GM19351 (cell line): Measurements from ENCODE around the gene PACSIN2.
"Not testable (repeated sequence)": the region's sequence is repeated elsewhere in the genome, so short reads cannot be mapped to it uniquely, and the experiment has no call there.

Experiments used
- ATAC-seq: cut with Tn5 transposase; IDR thresholded peaks from one replicate; pipeline ENCODE4 v1.9.1; 2021; ENCODE audit warnings: mild to moderate bottlenecking, moderate library complexity; ENCODE audit not compliant: unreplicated experiment

PACSIN2 gene

DNA sequence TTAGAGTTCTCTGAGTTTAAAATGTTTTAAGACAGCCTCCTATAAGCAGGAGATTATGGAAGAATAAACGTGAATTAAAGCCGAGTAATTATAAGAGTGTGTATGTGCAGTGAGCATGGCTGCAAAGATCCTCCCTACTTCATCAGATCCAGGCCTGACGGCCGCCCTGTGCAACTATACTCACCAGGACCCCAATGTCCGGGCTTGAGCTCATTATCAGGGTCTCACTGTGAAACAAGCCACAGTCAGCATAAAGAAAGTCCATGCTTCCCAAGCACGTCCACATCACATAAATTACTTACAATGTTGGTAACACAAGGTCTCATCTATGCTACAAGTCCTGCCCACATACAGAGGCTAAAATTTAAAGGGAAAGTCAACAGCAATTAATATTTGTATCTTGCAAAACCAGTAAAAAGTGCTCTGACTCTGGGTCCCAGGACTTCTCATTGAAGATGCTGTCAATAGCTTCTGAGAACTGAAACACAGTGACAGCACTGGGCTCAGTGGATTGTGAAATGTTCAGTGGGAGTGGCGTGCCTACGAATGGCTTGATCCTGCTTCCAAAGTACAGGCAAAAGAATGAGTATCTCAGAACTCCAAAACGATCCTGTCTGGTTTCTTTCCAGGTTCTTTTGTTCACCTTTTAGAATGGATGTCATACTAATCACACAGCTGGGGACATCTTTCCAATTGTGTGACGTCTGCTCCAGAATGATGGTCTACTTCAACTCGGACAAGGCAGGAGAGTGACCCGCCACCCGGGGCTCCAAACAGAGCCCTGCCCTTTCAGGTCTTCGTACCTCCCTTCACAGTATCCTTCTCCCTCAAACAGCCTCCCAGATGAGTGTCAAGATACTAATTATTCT is 85.7 kb downstream of the PACSIN2 start:
- no peak for ATAC-seq

DNA sequence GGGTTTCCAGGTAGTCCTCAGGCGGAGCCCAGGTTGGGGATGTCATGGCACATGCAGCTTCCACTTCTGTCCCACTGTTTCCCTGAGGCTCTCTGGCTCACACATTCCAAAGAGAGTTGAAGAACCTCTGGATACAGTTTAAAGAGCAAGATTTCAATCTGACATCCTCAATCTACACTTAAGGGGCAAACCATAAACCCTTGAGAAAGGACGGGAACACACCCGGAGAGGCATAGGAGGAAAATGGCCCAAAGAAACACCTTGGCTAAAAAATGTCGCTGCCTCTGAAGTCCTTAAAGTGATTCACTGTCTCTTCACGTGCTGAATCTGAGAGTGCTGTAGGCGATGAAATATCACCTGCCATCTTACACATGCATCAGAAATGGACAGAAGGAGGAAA is 87.0 kb downstream of the PACSIN2 start:
- ATAC-seq: no peak

DNA sequence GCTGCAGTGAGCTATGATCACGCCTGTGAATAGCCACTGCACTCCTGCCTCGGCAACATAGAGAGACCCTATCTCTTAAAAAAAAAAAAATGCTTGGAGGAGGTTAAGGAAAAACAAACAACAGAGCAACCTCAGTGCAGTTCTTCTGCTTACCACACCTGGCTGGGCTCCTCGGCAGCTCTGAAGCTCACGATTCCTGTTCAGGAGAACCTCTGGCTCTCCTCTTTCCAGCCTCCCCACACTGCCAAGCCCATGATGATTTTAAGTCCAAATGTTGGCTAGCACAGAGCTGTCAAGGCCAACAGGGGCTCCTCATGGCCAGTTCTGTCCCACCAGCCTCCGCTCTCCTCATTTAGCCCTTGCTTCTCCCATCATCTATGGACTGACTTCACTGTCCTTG is 88.2 kb downstream of the PACSIN2 start:
- no peak for ATAC-seq

DNA sequence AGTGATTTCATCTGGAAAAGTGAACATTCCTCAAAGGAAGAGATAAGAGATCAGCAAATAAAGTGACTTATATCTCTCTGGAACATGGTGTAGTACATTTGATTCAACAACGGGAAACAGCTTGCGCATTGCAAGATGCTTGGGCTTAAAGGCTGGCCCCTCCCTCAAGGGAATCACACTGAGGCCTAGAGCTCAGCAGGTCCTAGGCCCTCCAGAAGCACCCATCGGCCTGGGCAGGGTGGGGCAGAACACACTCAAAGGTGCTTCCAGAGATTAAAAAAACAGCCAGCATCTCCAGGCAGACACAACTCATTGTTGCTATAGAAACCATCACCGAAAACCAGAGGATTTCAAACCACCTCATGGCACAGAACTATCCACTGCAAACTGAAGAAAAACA is 88.8 kb downstream of the PACSIN2 start:
- ATAC-seq: no peak

DNA sequence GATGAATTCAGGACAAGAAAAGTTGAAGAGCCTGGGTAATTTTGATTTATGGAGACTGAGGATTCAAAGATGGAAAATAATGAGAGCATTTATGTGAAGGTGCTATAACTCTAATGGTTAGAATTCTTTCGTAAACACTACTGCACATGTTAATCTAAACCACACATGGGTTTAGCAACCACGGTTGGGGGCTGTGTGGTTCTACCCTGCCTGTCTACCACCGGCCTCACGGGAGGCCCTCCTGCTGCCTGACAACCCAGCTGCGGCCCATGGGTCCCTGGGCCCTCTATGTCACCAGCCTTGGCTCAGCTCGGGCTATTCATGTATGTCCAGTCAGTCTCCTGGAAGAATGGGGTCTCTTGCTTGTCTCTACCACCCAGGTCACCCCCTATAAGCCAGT is 89.4 kb downstream of the PACSIN2 start:
- no peak for ATAC-seq

DNA sequence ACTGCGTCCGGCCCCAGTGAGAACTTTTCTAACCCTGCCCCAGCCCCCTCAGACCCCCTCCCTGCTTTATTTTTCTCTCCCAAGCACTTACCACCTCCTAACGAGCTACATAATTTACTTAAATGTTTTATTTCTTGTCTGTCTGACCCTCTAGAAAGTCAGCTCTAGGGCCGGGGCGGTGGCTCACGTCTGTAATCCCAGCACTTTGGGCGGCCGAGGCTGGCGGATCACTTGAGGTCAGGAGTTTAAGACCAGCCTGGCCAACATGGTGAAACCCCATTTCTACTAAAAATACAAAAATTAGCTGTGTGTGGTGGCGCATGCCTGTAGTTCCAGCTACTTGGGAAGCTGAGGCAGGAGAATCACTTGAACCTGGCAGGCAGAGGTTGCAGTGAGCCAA is 89.9 kb downstream of the PACSIN2 start:
- ATAC-seq: not testable (repeated sequence)

DNA sequence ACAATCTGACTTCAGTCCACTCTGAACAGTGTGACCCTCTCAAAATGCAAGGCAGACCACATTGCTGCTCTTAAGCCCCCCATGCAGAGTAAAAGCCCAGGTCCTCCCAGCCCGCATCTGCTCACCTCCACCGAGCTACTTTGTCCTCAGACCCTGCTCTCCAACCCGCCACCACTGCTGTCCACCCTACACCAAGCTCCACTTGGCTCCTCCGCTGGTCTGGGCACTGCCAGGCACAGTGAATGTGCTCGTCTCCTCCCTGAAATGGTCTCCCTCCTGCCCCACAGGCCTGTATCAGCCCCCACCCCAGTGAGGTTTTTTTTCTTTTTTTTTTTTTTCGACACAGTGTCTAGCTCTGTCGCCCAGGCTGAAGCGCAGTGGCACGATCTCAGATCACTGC is 90.5 kb downstream of the PACSIN2 start:
- no peak for ATAC-seq

DNA sequence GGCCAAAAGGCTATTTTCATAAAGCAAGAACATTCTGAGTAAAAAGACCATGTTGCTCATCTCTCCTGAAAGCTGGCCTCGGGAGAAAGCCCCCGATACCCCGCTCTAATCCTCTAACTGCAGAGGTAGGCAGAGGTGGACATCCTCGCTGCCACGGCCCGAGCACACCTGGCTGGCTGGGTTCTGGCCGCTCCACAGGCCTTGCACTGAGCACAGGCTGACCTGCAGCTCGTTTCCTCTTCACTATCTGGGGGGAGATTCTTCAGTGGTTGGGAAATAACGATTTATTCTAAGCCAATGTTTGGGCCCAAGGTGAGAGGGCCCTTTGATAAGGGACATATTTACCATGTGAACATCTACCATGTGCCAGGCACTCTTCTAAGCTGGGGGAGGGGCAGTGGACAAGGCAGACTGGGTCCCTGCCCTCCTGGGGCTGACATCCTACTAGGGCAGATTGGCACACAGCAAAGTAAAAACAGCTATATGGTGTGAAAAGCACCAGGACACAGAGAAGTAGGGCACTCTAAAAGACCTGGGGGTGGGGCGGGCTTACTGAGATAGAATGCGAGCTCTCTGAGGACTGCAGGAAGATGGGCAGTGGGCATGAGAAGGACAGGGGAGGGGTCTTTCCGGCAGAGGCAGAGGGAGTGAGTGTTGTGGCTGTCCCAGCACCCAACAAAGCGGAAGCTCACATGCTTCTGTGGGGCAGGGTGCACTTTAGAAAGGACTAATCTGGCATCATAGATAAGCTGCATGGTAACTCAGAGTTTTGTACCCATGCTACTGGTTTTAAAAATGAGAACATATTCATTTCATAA is 92.4 kb downstream of the PACSIN2 start:
- no peak for ATAC-seq

DNA sequence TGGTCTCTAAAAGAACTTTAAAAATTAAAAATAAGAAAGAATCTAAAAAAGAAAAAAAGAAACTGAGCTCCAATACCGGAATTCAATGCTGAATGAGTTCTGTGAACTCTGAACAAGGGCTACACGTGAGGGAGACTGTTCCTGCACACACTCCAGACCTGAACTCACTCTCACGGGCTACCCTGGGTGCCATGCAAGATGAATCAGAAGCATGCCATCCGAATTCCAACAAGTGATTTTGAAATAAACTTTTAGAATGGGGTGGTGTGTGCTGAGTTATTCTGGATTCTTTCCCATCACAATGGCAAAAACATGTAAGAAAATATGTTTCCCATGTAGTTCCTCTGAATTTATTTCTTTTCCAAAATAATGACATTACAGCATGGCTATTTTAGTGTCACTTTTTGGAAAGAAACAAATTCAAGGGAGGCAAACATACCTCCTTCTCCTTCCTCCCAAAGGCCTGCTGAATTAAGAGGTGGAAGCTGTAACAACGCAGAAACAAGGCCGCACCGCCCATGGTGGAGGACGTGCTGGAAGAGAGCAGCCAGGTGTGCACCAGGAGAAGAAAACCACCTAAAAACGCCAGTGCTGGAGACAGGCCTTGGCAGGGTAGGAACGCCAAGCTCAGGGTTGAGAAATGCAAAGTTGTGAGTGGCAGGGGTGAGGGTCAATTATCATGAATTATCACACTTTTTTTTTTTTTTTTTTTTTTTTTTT is 94.7 kb downstream of the PACSIN2 start:
- no peak for ATAC-seq

DNA sequence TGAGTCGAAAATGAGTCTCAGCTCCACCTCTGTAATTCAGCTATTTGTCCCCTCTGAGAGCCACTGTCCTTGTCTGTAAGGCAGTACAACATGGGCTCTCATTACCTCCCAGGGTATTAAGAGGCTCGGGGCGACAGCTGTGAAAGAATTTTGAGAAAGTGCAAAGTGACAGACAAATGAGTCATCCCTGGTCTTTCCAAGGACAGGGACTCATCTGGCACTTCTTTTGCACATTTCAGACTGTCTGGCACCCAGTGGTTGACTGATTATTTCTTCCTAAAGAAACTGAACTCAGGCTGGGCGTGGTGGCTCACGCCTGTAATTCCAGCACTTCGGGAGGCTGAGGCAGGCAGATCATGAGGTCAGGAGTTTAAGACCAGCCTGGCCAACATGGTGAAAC is 95.8 kb downstream of the PACSIN2 start:
- ATAC-seq: no peak

DNA sequence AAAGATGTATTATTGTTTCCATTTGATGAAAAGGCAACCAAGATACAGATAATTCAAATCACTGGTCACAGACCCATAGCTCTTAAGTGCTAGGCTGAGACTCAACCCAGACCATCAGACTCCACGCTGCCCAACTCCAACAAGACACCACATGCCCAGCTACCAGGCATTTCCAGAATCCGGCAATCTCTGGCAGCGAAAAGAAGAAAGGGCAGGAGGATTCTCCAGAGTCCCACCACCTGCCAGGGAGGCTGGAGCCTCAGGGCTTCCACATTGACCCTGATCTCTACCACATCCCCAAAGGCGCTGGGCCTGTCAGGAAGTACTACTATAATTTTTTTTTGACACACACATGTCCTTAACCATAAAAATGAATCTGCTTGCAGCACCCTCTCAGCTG is 96.4 kb downstream of the PACSIN2 start:
- ATAC-seq: no peak

DNA sequence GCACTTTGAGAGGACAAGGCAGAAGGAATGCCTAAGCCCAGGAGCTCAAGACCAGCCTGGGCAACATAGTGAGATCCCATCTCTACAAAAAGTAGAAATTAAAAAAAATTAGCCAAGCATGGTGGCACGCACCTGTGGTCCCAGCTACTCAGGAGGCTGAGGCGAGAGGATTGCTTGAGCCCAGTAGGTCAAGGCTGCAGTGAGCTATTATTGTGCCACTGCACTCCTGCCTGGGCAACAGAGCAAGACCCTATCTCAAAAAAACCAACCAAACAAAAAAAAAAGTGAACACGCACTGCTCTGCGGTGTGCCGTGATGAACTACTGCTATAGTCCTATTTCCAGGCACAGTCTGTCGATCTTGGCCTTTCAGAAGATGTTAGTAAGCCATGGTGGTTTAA is 97.6 kb downstream of the PACSIN2 start:
- not testable (repeated sequence) for ATAC-seq

DNA sequence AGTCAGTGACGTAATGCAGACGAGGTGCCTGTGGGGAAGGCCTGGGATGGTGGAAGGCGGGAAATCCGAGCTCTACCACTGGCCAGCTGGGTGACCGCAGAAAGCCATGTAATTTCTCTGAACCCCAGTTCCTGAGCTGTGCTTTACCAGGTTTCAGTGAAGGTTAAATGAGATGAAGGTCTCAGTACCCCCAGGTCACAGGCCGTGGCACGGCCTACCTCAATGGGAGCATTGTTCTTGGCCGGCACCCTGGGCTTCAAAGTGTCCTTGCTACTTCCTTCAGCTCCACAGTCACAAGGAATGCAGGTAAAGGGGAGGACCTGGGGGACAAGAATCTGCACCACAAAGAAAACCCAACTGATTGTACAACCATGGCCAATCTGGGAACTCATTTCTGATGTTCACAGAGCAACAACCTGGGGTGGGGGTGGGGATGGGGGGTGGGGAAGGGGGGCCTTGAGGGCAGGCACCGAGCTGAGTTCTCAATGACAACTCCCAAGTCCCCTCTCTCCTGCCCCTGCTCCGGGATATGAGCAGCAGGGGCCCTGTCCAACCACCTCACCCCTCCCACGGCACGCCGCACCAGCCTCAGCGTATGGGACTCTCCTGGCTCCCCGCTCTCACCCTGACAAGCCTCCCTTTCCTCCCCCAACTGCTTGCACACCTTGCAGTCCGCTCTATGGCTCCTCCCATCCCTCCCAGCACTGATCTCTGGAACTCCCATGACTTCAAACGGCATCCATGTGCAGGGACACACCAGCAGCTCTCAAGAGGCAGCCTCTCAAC is 98.8 kb downstream of the PACSIN2 start:
- no peak for ATAC-seq

DNA sequence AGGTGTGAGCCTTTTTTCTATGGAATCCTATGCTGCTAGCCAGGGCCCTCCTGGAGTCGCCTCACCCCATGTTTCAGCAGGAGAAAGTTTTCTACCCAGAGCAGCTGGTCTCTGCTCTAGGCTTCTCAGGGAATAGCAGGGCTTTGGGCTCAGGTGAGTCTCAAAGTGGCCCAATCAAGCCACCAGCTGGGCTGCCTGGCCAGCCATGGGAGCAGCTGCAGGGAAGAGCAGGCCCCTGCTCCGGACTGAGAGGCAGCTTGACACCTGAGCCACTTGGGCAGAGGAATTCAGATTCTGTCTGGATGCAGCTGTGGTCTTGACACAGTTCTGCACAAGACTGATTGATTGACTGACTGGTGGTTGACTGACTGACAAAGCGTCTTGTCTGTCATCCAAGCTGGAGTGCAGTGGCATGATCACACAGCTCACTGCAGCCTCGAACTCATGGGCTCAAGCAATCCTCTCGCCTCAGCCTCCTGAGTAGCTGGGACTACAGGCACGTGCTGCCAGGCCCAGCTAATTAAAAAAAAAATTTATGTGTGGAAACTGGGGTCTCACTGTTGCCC is 100.4 kb downstream of the PACSIN2 start:
- ATAC-seq: no peak

DNA sequence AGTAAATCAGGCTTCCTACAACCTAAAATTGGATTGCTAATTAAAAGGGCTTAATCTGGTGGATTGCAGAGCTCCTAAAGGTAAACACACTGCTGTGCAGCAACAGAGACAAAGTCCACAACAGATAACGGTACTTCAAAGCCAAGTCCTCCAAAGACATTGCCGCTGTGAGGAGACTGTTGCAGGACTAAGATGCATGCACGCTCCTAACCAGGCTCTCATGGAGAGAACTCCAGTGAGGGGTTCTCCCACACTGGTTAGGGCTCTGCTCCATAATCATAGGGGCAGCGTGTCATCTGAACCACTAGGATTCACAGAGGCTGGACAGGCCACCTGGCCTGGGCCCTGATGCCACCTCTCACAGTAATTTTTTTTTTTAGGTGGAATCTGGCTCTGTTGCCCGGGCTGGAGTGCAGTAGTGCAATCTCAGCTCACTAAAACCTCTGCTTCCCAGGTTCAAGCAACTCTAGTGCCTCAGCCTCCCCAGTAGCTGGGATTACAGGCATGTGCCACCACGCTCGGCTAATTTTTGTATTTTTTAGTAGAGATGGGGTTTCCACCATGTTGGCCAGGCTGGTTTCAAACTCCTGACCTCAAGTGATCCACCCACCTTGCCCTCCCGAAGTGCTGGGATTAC is 101.0 kb downstream of the PACSIN2 start:
- ATAC-seq: no peak

DNA sequence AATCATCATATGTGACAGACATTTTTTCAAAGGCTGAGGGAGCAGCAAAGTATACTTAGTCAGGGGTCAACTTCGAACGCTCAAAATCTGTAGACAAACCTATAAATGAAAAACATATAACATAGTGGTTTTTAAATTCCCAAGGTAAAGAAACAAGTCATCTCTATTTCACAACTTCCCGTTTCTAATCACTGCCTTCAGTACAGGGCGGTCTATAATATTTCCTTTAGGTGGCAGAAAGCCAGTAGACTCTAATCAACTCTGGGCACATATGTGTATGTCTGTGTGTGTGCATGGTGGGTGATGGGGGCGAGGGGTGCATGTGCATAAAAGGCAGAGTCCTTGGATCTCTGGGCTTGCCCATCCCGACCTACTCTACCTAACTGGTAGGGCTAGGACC is 102.9 kb downstream of the PACSIN2 start:
- ATAC-seq: no peak

DNA sequence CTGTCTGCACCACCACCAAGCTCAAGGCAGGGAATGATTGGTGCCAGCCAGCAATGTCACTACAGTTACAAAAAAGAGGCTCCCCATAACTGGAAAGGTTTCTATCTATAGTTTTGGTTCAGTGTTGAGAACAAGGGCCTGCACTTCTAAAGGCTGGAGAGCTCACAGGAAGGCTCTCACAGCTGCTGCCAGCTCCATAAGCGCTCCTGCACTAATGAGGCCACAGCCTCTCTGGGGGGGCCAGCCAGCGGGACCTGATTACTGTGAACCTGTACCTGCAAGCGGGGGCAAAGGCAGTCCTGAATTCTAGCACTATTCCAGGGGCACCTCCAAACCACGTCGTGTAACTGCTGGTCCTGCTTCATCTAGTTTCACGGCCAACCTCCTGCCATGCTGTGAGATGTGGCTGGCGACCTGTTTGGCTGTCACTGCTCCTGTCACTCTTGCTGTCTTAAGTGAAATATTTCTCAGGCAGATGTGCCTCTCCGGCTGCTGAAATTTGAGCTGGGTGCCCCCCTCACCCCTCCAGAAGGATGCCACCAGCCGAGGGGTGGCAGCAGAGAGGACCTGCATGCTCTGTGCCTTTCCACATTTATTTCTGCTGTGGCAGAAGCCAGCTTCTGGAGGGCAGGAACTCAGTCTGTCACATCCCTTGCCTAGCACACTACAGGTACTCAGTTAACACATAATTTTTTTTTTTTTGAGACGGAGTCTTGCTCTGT is 104.6 kb downstream of the PACSIN2 start:
- no peak for ATAC-seq

DNA sequence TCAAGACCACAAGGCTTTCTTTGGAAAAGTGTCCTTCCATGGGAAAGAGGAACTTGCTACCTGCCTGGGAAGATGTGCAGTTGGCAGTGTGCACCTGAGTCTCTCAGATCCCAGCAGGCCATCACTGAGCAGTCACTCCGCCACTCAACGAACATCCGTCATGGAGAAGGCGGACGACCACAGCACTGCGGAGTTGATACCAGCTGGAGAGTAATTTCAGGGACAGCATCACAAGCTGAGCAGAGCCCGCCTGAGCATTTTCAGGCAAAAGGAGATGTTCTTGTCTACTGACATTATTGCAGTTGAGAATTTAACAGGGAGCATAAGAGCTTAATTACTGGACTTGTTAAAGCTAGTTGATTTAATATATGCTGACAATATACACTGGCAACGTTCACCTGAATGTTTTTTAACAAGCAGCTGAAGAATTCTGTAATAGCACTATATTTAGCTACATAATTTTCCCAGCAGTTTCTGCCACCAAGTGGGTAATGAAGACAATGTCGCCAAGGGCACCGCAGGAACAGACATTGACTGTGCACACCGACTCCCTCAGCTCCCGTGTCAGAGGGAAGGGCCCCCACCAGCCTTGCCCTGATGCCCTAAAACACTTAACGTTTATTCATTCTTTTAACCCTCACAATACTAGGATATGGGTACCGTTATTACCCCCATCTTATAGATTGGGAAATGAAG is 105.4 kb downstream of the PACSIN2 start:
- ATAC-seq: no peak

DNA sequence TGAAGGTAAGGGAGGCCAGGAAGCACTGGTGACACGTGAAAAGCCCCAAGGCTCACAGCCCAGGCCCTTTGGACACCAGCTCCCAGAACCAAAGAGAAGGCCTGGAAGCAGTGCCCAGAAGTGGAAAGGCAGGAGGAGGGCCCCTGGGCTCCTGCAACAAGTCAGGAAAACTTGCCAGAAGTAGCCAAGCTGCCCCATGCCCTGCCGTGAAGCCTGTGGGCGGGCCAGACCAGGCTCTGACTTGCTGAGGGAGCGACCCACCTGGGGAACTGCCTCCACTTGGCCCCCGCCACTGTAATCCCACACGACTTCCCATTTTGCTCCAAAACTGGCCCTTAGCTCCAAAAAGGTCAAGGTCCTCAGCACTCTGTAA is 106.6 kb downstream of the PACSIN2 start:
- ATAC-seq: no peak
